ENCODE data around the gene WWOX.

WWOX gene

DNA sequence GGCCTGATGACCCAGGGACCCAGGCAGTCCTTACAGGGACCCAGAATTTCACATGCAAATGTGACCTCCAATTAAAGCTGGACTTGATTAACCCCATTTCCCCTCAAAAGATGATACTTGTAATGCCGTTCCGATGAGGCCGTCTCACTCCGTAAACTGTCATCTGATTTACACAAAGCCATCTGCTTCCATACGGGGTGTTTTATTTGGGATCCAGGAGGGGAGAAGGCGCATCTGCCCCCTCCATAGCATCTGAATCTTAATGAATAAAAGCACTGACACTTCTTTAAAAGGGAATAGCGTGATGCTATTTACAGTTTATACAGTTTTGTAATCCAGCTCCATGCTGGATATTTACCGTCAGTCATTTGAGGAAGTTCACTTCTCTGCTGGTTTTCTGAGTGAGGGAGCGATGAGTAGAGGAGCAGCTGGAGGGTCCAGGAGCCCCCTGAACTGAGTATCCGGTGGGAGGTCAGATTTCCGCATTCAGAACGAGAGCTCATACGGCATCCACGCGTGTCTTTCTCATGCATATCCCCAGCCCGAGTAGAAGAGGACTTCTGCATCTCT, 452.7 kb downstream of the WWOX start:
- Histone ChIP-seq H3K9ac (no peak overlapping the region), H3K36me3 (ENCODE audit: insufficient read depth) (no peaks in the 10 kb centered on the region), H3K79me2 (ENCODE audit: insufficient read depth, low read depth) (no peaks in the 10 kb centered on the region), H3K27me3 (ENCODE audit: insufficient read depth, low read depth) (no peaks in the 10 kb centered on the region), H3K4me3 (IDR thresholded peaks at IDR 0.05; ENCODE audit: insufficient read depth, low read depth, low read length) (no peak overlapping the region), H3K4me2 (no peak overlapping the region), H3K27ac (no peak overlapping the region), H2AFZ (ENCODE audit: low read depth) (no peak overlapping the region), H3K4me1 (ENCODE audit: low read depth, poor library complexity, severe bottlenecking) (no peaks in the 10 kb centered on the region), H4K20me1 (ENCODE audit: insufficient read depth) (no peaks in the 10 kb centered on the region)
- TF ChIP-seq, protein P1, sequence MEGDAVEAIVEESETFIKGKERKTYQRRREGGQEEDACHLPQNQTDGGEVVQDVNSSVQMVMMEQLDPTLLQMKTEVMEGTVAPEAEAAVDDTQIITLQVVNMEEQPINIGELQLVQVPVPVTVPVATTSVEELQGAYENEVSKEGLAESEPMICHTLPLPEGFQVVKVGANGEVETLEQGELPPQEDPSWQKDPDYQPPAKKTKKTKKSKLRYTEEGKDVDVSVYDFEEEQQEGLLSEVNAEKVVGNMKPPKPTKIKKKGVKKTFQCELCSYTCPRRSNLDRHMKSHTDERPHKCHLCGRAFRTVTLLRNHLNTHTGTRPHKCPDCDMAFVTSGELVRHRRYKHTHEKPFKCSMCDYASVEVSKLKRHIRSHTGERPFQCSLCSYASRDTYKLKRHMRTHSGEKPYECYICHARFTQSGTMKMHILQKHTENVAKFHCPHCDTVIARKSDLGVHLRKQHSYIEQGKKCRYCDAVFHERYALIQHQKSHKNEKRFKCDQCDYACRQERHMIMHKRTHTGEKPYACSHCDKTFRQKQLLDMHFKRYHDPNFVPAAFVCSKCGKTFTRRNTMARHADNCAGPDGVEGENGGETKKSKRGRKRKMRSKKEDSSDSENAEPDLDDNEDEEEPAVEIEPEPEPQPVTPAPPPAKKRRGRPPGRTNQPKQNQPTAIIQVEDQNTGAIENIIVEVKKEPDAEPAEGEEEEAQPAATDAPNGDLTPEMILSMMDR (conservative IDR thresholded peaks at IDR 0.05; ENCODE audit: low read depth, low read length), result no peak

DNA sequence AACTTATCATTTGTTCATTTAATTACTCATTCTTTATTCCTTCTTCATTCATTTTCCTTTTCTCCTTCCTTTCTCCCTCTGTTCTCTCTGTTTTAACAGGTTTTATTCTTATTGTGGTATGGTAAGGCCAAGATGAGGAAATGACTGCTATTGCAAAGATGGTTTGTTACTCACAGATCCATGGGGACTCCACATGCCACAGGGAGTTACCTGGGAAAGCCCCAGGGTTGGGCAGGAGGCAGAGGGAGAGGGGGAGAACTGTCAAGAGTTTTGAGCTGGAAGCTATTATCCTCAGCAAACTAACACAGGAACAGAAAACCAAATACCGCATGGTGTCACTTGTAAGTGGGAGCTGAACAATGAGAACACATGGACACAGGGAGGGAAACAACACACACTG, 453.3 kb downstream of the WWOX start:
- Histone ChIP-seq H2AFZ (ENCODE audit: low read depth) (no peak overlapping the region), H4K20me1 (ENCODE audit: insufficient read depth) (no peaks in the 10 kb centered on the region), H3K27me3 (ENCODE audit: insufficient read depth, low read depth) (no peaks in the 10 kb centered on the region), H3K36me3 (ENCODE audit: insufficient read depth) (no peaks in the 10 kb centered on the region), H3K4me2 (no peak overlapping the region), H3K27ac (no peak overlapping the region), H3K9ac (no peak overlapping the region), H3K79me2 (ENCODE audit: insufficient read depth, low read depth) (no peaks in the 10 kb centered on the region), H3K4me1 (ENCODE audit: low read depth, poor library complexity, severe bottlenecking) (no peaks in the 10 kb centered on the region), H3K4me3 (IDR thresholded peaks at IDR 0.05; ENCODE audit: insufficient read depth, low read depth, low read length) (no peak overlapping the region)
- TF ChIP-seq, protein P1 (conservative IDR thresholded peaks at IDR 0.05; ENCODE audit: low read depth, low read length), result no peak

DNA sequence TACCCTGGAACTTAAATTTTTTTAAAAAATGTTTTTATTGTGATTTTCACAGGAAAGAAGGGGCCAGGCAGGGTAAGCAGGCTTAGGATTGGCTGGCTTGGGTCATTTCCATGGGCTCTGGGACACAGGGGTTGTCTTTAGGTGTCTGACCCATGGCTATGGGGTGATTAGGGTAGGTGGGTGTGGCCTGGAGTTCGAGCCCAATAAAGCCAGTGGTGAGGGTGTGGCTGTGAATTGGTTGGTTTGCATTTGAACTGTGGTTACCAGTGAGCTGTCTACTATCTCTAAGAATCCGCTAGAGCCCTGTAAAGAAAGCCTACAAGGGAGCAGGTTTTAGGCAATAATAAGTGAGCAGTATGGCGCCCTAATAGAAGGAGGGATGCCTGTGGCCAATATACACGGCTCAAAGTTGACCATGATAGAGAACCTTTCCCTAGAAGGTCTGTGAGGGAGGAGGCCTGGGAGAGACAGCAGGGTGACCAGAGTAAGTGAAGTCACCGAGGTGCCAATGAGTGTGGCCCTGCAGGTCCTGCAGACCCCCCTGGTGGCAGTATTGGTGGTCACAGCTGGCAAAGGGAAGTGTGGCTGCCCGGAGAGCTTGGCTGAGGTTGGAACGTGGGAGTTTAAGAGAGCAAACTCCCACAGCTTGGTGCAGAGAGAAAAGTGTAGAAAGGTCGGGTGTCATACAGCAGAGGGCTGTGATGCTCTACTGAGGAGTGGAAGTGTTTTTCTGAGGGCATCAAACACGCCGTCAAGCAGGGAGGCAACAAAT, 454.0 kb downstream of the WWOX start:
- H4K20me1 ChIP-seq (ENCODE audit: insufficient read depth), result no peaks in the 10 kb centered on the region
- no peak overlapping the region for H3K27ac ChIP-seq
- TF ChIP-seq, protein P1 (conservative IDR thresholded peaks at IDR 0.05; ENCODE audit: low read depth, low read length), result no peak
- no peak overlapping the region for H2AFZ ChIP-seq (ENCODE audit: low read depth)
- no peak overlapping the region for H3K4me3 ChIP-seq (IDR thresholded peaks at IDR 0.05; ENCODE audit: insufficient read depth, low read depth, low read length)
- H3K9ac ChIP-seq, result no peak overlapping the region
- no peaks in the 10 kb centered on the region for H3K27me3 ChIP-seq (ENCODE audit: insufficient read depth, low read depth)
- H3K4me1 ChIP-seq (ENCODE audit: low read depth, poor library complexity, severe bottlenecking), result no peaks in the 10 kb centered on the region
- H3K36me3 ChIP-seq (ENCODE audit: insufficient read depth), result no peaks in the 10 kb centered on the region
- no peak overlapping the region for H3K4me2 ChIP-seq
- no peaks in the 10 kb centered on the region for H3K79me2 ChIP-seq (ENCODE audit: insufficient read depth, low read depth)

DNA sequence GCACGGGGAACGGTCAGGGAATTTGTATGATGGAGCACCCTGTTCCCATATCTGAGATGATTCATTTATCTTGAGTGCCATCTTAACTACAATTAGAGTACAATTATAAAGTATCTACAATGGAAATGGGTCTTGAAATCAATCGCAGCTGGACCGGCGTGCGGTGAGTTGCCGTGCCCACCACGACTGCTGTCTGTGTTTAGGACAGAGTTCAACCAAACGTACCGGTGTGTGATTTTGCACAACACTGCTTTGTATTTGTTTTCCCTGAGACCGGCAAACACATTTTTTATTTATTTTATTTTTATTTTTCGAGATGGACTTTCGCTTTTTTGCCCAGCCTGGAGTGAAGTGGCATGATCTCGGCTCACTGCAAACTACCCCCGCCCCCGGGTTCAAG, 457.0 kb downstream of the WWOX start:
- no peak overlapping the region for H3K4me3 ChIP-seq (IDR thresholded peaks at IDR 0.05; ENCODE audit: insufficient read depth, low read depth, low read length)
- no peak overlapping the region for H3K9ac ChIP-seq
- H3K4me2 ChIP-seq, result no peak overlapping the region
- H4K20me1 ChIP-seq (ENCODE audit: insufficient read depth), result no peaks in the 10 kb centered on the region
- TF ChIP-seq, protein P1 (conservative IDR thresholded peaks at IDR 0.05; ENCODE audit: low read depth, low read length), result no peak
- no peak overlapping the region for H3K27ac ChIP-seq
- H3K79me2 ChIP-seq (ENCODE audit: insufficient read depth, low read depth), result no peaks in the 10 kb centered on the region
- no peaks in the 10 kb centered on the region for H3K27me3 ChIP-seq (ENCODE audit: insufficient read depth, low read depth)
- no peak overlapping the region for H2AFZ ChIP-seq (ENCODE audit: low read depth)
- H3K4me1 ChIP-seq (ENCODE audit: low read depth, poor library complexity, severe bottlenecking), result no peaks in the 10 kb centered on the region
- no peaks in the 10 kb centered on the region for H3K36me3 ChIP-seq (ENCODE audit: insufficient read depth)

Measured in KMS-11 (cell line).